GM19438 (cell line): Measurements from ENCODE around the gene CD1C.
"Not testable (repeated sequence)": the region's sequence is repeated elsewhere in the genome, so short reads cannot be mapped to it uniquely, and the experiment has no call there.

Source experiments
- ATAC-seq: cut with Tn5 transposase; IDR thresholded peaks from one replicate; pipeline ENCODE4 v1.9.1; 2021; ENCODE audit warnings: low read depth; ENCODE audit not compliant: unreplicated experiment

The CD1C gene

GRCh38 chr1:158289811-158290210, at the start of gene CD1C:
CD1C (plus strand) TSS chr1:158289923; CDS start chr1:158290065, 142 bp downstream.
- ATAC-seq: no peak

DNA sequence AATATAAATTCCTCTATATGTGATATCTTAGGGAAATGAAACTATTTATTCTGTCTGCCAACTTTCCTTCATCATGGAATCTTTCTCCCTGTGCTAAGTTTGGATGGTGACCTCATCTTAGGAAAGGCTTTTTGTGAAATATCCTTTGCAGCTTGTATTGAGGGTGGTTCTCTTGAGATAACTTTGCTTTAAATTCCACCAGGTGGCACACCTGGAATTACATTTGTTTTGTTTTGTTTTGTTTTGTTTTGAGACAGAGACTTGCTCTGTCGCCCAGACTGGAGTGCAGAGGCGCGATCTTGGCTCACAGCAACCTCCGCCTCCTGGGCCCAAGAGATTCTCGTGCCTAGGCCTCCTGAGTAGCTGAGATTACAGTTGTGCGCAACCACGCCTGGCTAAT, 43.1 kb upstream of the CD1C start:
- ATAC-seq: no peak

DNA sequence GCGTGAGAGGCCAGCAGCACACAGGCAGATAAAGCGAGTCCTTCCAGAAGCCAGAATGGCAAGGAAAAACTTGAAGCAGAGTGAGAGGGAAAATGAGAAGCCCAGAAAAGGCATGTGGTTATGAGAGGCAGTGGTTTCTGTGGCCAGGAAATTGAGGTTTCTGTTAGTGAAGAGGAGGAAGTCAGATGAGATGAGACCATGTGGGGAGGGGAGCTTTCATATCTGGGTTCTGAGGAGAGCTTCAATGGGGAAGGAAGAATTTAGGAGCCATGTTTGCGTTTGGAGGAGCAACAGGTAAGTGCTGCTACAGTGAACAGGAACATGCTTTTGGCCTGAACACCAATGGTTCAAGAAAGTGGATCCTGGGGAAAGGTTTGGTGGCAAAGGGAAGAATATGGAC, 41.6 kb upstream of the CD1C start:
- ATAC-seq: peak; percentile 85

- ATAC-seq: no peak
These were observed 41.0 kb upstream of the CD1C start for GRCh38 chr1:158248771-158249170.

DNA sequence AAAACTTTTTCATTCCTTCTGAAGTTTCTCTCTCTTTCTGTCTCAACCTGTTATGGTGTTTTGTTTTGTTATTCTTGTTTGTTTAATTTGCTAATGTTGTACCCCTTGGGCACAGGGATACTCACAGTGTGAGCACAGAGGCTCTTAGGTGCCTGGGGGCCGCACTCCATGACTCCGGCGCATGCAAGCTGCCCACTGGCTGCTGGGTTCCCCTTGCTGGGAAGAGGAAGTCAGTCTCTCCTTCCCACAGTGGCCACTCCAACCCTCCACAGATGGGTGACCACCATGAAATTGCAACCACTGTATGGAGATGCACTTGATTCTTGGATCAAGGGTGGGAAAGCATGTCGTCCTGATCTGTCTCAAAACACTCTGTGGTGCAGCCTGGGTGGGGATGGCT, 40.1 kb upstream of the CD1C start:
- ATAC-seq: no peak

DNA sequence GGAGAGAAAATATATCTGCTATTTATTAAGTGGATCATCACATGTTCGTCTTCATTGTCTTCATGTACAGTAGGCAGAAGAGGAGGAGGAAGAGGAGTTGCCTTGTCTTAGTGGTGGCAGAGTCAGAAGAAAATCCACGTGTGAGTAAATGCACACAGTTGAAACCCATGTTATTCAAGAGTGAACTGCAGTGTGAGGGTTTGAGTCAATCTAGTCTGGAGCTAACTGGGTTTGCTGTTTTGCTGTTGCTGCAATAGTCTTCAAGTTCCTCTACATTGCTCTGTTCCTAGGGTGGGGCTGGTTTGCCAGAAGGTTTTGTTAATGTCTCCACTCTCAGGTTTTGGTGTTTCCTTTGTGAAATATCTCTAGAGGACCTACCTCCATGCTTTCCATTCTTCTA, 38.6 kb upstream of the CD1C start:
- ATAC-seq: no peak

GRCh38 chr1:158255656-158256055, 34.1 kb upstream of the CD1C start:
- no peak for ATAC-seq

DNA sequence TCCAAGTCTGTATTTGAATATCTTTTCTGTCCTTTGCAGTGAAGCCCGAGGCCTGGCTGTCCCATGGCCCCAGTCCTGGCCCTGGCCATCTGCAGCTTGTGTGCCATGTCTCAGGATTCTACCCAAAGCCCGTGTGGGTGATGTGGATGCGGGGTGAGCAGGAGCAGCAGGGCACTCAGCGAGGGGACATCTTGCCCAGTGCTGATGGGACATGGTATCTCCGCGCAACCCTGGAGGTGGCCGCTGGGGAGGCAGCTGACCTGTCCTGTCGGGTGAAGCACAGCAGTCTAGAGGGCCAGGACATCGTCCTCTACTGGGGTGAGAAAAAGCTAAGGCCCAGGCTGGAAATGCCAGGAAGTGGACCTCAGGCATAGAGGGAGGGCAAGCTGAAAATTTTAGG, 33.0 kb upstream of the CD1C start:
- not testable (repeated sequence) for ATAC-seq

GRCh38 chr1:158257888-158258287, 31.8 kb upstream of the CD1C start:
- ATAC-seq: no peak

DNA sequence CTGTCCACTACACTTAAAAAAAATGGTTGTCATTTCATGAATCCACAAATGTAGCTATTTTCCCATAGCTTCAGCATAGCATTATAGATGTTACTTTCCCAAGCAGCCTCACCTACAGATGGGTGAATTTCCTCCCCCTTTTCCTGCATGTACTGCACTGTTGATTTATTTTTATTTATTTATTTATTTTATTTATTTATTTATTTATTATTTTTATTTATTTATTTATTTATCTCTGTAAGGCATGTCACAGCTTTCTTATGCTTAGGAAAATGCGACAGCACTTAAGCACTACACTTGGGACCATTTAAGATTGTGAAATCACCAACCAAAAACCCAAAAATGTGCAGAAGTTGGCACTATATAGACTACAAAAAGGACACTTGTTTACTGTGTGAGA, 30.6 kb upstream of the CD1C start:
- no peak for ATAC-seq

DNA sequence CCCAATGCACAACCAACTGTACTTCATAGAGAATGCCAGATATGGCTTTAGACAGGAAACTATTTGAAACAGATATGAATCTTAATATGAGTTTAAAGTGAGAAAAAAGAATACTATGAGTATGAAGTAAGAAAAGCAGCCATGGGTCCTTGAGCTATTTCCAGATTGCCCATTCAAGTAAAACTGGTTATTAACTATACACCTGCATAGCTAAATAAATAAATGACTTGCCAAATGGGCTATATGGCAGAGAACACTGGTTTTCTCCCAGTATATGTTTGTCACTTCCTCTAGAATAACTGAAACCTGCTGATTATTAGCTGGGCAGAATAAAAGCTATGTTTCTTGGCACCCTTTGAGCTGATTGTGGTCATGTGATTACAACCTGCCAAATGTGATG, 17.0 kb upstream of the CD1C start:
- no peak for ATAC-seq

GRCh38 chr1:158274797-158275196, 14.9 kb upstream of the CD1C start:
- ATAC-seq: no peak

DNA sequence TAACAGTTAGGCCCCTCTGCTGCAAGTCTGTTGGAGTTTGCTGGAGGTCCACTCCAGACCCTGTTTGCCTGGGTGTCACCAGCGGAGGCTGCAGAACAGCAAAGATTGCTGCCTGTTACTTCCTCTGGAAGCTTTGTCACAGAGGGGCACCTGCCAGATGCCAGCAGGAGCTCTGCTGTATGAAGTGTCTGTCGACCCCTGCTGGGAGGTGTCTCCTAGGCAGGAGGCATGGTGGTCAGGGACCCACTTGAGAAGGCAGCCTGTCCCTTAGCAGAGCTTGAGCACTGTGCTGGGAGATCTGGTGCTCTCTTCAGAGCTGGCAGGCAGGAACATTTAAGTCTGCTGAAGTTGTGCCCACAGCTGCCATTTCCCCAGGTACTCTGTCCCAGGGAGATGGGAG, 7.3 kb upstream of the CD1C start:
- not testable (repeated sequence) for ATAC-seq

DNA sequence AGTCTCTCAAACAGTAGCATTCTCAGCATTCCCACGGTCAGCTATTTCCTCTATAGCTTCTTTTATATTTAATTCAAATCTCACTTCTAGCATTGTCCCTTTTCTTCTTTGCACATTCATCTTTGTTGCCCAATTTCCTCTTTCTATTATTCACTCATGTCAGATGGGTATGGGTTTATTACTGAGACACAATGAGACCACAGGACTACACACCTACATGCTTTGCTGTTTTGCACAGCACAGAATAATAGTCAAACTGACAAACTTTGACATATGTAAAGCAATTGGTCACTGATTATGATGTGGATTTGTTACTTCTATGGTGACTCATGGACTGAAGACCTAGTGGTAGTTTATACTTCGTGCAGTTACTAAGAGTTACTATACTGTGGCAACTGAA, 5.8 kb upstream of the CD1C start:
- no peak for ATAC-seq

GRCh38 chr1:158285756-158286241, 3.9 kb upstream of the CD1C start:
- ATAC-seq: peak; percentile 75

- ATAC-seq: no peak
These were observed 3.2 kb upstream of the CD1C start for GRCh38 chr1:158286487-158286886.

DNA sequence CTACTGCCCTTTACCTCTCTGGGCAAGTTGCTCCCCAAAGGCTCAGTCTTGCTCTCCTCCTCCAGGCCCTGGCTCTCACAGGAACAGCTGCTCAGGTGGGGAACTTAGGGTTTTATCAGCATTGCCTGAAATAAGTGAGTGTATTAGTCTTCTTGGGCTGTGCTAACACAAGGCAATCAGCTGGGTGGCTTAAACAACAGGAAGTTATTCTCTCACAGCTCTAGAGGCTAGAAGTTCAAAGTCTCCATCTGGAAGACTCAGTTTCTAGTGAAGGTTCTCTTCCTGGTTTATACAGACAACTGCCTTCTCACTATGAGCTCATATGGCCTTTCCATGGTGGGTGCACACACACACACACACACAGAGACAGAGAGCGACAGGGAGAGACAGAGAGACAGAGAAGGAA, 2.8 kb upstream of the CD1C start:
- no peak for ATAC-seq

DNA sequence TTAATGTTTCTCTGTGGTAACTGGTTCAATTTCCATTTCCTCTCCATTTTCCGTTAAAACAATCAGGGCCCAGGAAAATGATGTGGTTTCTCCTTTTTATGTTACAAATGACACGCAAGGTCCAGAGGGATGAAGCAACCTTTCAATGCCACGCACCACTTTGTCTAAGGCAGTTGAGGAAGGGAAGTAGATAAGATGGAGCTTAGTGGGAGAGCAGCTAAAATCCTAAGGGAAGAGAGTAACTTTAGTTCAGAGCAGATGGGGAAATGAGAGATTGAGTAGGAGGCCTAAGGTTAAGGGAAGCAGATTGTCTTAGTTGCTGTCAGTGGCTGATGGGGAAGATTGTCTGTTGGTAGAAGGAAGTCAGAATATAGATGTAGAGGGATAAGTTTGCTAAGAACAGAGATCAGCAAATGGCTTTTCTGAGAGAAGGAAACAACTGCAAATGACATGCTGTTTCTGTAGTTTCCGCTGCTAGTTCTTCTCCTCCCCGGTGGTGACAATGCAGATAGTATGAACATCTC, 660 bp downstream of the CD1C start:
- no peak for ATAC-seq

GRCh38 chr1:158295791-158296190, 6.1 kb downstream of the CD1C start:
- ATAC-seq: no peak

- no peak for ATAC-seq
These were observed 20.9 kb downstream of the CD1C start for GRCh38 chr1:158310623-158311022.

GRCh38 chr1:158311066-158311465, 21.3 kb downstream of the CD1C start:
- ATAC-seq: no peak

DNA sequence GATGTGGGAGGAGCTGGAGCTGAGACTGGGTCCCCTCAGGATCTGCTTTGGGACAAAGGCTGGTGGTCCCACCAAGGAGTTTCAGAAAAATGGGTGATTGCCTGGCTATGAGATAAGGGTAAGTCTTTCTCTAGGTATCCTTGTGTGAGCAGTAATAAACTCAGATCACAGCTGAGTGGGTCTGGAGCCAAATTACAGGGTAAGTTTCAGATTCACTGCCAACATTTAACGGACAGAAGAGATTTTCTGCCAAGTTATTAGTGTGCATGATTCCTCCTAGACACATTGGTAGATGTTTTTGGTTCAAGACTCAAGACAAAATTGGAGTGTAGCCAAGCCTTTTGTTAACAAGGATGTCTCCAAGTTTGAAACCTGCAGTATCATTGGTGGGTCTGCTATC, 34.1 kb downstream of the CD1C start:
- no peak for ATAC-seq

- ATAC-seq: no peak
These were observed 34.7 kb downstream of the CD1C start for GRCh38 chr1:158324395-158324794.
